BJ (cell line): ENCODE data around the gene GRK1. TPM values are rescaled to one million over a fixed set of nuclear protein-coding genes. Genes with fewer than 3 reads are reported as not detected.

Experiments
- CTCF ChIA-PET: fragments of 350-600 bp; formaldehyde crosslinking; extraction: SDS; loops from one replicate; lab custom pipeline; 2021; ENCODE audit warnings: antibody characterized with exemption, inconsistent platforms; lab: Yijun Ruan, JAX
- POLR2A ChIA-PET: fragments of 300-600 bp; sonication (Branson Sonifier 250); formaldehyde crosslinking; extraction: SDS; loops from one replicate; lab custom pipeline; 2021; ENCODE audit warnings: antibody characterized with exemption; lab: Charles Lee
- DNase-seq: peaks from one replicate; pipeline ENCODE4 v3.0.0-alpha.2; 2011; ENCODE audit warnings: low read depth
- H3K27me3 ChIP-seq: 2 replicates; pipeline ENCODE4 v1.6.0; 2011; ENCODE audit warnings: low read length; ENCODE audit not compliant: control insufficient read depth, insufficient read depth
- H3K36me3 ChIP-seq: 2 replicates; pipeline ENCODE4 v1.5.1; 2011; ENCODE audit warnings: low read length; ENCODE audit not compliant: control insufficient read depth, insufficient read depth
- H3K4me3 ChIP-seq: 2 replicates; pipeline ENCODE4 v1.5.1; 2011; ENCODE audit warnings: low read depth, mild to moderate bottlenecking, control low read depth, low read length
- CTCF ChIP-seq: IDR thresholded peaks from 2 replicates; pipeline ENCODE4 v1.5.1; 2011; ENCODE audit warnings: low read depth, mild to moderate bottlenecking, control low read depth, inconsistent platforms, low read length, moderate library complexity; ENCODE audit not compliant: insufficient read depth
- polyA plus RNA-seq: library from polyadenylated mRNA; depleted of rRNA; stranded (reverse); fragments of >200 nt; gene quantifications from 2 replicates; pipeline ENCODE4 v1.2.3, GENCODE V29; 2011

Gene GRK1
- polyA plus RNA-seq, 1 experiment: 0.02 TPM

GRCh38 chr13:113742000-113742441 is 75.0 kb downstream of the GRK1 start:
- ChIA-PET CTCF (interaction anchor here (1.1 to 1.4 kb wide), 4 partner anchors 13 to 205 kb away, joined by 3 to 4 read pairs (median 4); no protein-coding TSS in a partner anchor), POLR2A (no interaction called here)
- H3K27me3 ChIP-seq: peaks cover 3% of the 10 kb centered on the region
- no peaks in the 10 kb centered on the region for H3K36me3 ChIP-seq
- DNase-seq: no peak
- 0 out of 2 replicates have a peak, but pooled peaks have one; percentile 14 for TF ChIP-seq CTCF
- H3K4me3 ChIP-seq: no peak overlapping the region

- no peak for DNase-seq
- peaks cover 3% of the 10 kb centered on the region for H3K27me3 ChIP-seq
- ChIA-PET POLR2A (no interaction called here), CTCF (interaction anchor here (1.3 to 1.4 kb wide), 2 partner anchors 13 to 161 kb away, joined by 3 to 4 read pairs; no protein-coding TSS in a partner anchor)
- TF ChIP-seq CTCF: no peak
- H3K36me3 ChIP-seq: no peaks in the 10 kb centered on the region
- H3K4me3 ChIP-seq: no peak overlapping the region
Observed at GRCh38 chr13:113742445-113743120, 75.6 kb downstream of the GRK1 start.

DNA sequence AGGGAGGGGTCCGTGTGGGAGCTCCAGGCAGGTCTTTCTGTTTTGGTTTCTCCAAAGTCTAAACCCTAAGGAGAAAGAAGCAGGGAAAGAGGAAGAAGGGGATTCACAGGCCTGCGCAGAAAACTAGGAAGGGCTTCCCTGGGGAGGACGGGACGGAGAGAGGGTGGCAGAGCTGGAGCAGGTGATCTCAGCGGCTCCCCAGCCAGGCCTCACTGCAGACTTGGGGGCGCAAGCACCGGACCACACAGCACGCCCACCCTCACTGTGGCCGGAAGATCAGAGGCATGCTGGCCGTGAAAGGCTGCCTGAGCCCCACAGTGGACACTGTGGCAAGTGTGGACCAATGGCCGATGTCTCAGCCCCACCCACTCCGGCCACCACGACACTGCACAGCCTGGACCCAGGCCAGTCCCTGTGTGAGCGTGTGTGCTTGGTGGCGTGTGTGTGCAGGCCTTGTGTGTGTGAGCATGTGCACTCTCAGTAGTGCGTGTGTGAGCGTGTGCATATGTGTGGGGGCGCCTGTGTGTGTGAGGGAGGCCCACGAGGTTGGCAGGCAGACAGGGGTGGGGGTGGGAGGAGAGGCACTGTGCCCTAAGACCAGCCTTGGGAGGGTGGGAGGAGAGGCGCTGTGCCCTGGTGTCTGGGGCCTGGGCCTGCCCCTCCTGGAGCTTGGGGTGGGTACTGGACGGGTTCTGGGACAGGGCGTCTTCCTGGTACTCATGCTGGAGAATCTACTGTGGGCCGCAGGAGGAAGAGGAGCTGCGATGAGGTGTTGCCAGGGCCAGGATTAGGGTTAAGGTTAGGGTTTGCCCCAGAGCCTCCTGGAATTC is 76.6 kb downstream of the GRK1 start:
- TF ChIP-seq CTCF: no peak
- Histone ChIP-seq H3K36me3 (no peaks in the 10 kb centered on the region), H3K27me3 (peaks cover 3% of the 10 kb centered on the region), H3K4me3 (no peak overlapping the region)
- ChIA-PET CTCF (no interaction called here), POLR2A (no interaction called here)
- no peak for DNase-seq

GRCh38 chr13:113744197-113745000 is 77.4 kb downstream of the GRK1 start:
- ChIA-PET CTCF (no interaction called here), POLR2A (no interaction called here)
- TF ChIP-seq CTCF: no peak
- Histone ChIP-seq H3K4me3 (no peak overlapping the region), H3K36me3 (no peaks in the 10 kb centered on the region), H3K27me3 (peaks cover 3% of the 10 kb centered on the region)
- no peak for DNase-seq
